ENCODE data around the gene RAB11FIP4. TPM values are rescaled to one million over a fixed set of nuclear protein-coding genes. Genes with fewer than 3 reads are reported as not detected.

The RAB11FIP4 gene
- total RNA-seq, 1 donor from 2014 or later, result 10.2 TPM

GRCh38 chr17:31373150-31374093 is 18.1 kb upstream of the RAB11FIP4 start:
- Mint-ChIP-seq H3K9me3 (no peaks in the 10 kb centered on the region), H3K27ac (no peak overlapping the region), H3K4me1 (peaks cover 6% of the 10 kb centered on the region), H3K36me3 (peaks cover 7% of the 10 kb centered on the region), H3K27me3 (ENCODE audit: insufficient read depth, low read depth) (no peaks in the 10 kb centered on the region), H3K4me3 (no peak overlapping the region)
- Histone ChIP-seq H3K79me2 (ENCODE audit: low read depth) (no peaks in the 10 kb centered on the region), H3K4me2 (no peak overlapping the region), H3K36me3 (peaks cover 8% of the 10 kb centered on the region), H2AFZ (replicated peaks) (no peak overlapping the region), H3K27me3 (no peaks in the 10 kb centered on the region), H3F3A (ENCODE audit: low read depth) (peaks cover 24% of the 10 kb centered on the region), H3K27ac (no peak overlapping the region), H3K9ac (no peak overlapping the region), H3K9me3 (ENCODE audit: low read depth) (no peaks in the 10 kb centered on the region), H4K20me1 (ENCODE audit: low read depth) (peaks cover 7% of the 10 kb centered on the region), H3K4me1 (peaks cover 2% of the 10 kb centered on the region), H3K4me3 (no peak overlapping the region)
- peak; percentile 36 for DNase-seq (ENCODE audit: low spot score)
- TF ChIP-seq EZH2phosphoT487 (IDR thresholded peaks at IDR 0.05), result no peak
- no peak for TF ChIP-seq EZH2 (IDR thresholded peaks at IDR 0.05)
- TF ChIP-seq CTCF (IDR thresholded peaks at IDR 0.05), result peak; percentile 58

GRCh38 chr17:31374094-31374447 is 17.4 kb upstream of the RAB11FIP4 start:
- Histone ChIP-seq H3K9ac (no peak overlapping the region), H3K36me3 (peaks cover 3% of the 10 kb centered on the region), H3K79me2 (ENCODE audit: low read depth) (no peaks in the 10 kb centered on the region), H2AFZ (replicated peaks) (no peak overlapping the region), H3K9me3 (ENCODE audit: low read depth) (no peaks in the 10 kb centered on the region), H3F3A (ENCODE audit: low read depth) (peaks cover 20% of the 10 kb centered on the region), H3K4me2 (no peak overlapping the region), H3K4me3 (no peak overlapping the region), H3K27ac (no peak overlapping the region), H3K4me1 (peaks cover 3% of the 10 kb centered on the region), H3K27me3 (no peaks in the 10 kb centered on the region), H4K20me1 (ENCODE audit: low read depth) (peaks cover 2% of the 10 kb centered on the region)
- Mint-ChIP-seq H3K27me3 (ENCODE audit: insufficient read depth, low read depth) (no peaks in the 10 kb centered on the region), H3K9me3 (no peaks in the 10 kb centered on the region), H3K4me1 (peaks cover 10% of the 10 kb centered on the region), H3K27ac (no peak overlapping the region), H3K36me3 (peaks cover 7% of the 10 kb centered on the region), H3K4me3 (no peak overlapping the region)
- no peak for DNase-seq (ENCODE audit: low spot score)
- TF ChIP-seq EZH2 (IDR thresholded peaks at IDR 0.05) (no peak), EZH2phosphoT487 (IDR thresholded peaks at IDR 0.05) (no peak), CTCF (IDR thresholded peaks at IDR 0.05) (no peak)

GRCh38 chr17:31374503-31374902 is 17.0 kb upstream of the RAB11FIP4 start:
- Histone ChIP-seq H3K36me3 (peaks cover 3% of the 10 kb centered on the region), H3K4me2 (no peak overlapping the region), H3K4me3 (no peak overlapping the region), H3K27me3 (no peaks in the 10 kb centered on the region), H3K4me1 (peaks cover 3% of the 10 kb centered on the region), H3F3A (ENCODE audit: low read depth) (peaks cover 16% of the 10 kb centered on the region), H3K9ac (no peak overlapping the region), H3K79me2 (ENCODE audit: low read depth) (no peaks in the 10 kb centered on the region), H4K20me1 (ENCODE audit: low read depth) (peaks cover 2% of the 10 kb centered on the region), H2AFZ (replicated peaks) (no peak overlapping the region), H3K9me3 (ENCODE audit: low read depth) (no peaks in the 10 kb centered on the region), H3K27ac (no peak overlapping the region)
- no peak for TF ChIP-seq EZH2phosphoT487 (IDR thresholded peaks at IDR 0.05)
- no peak for TF ChIP-seq EZH2 (IDR thresholded peaks at IDR 0.05)
- TF ChIP-seq CTCF (IDR thresholded peaks at IDR 0.05), result no peak
- Mint-ChIP-seq H3K4me3 (no peak overlapping the region), H3K36me3 (peaks cover 9% of the 10 kb centered on the region), H3K4me1 (peaks cover 10% of the 10 kb centered on the region), H3K27me3 (ENCODE audit: insufficient read depth, low read depth) (no peaks in the 10 kb centered on the region), H3K27ac (no peak overlapping the region), H3K9me3 (no peaks in the 10 kb centered on the region)
- no peak for DNase-seq (ENCODE audit: low spot score)

All from neural progenitor cell (in vitro differentiated cells).